ENCODE data around the gene CDH23. TPM values are rescaled to one million over a fixed set of nuclear protein-coding genes. Genes with fewer than 3 reads are reported as not detected.
A peak's percentile ranks its signal among the peaks of the same experiment; 100 is the strongest.

CDH23 gene
- total and polyA plus RNA-seq, 9 of the 15 experiments (the other 6 are each of a cell fraction or from before 2014, with no cell fraction given) = 0.18 to 1.2 (median 0.47) TPM

GRCh38 chr10:71613261-71613777, 216.6 kb downstream of the CDH23 start:
- Histone ChIP-seq H3K4me2 (ENCODE audit: insufficient read depth, low read length) (peak overlapping the region; percentile 54), H3K9me1 (ENCODE audit: control insufficient read depth, insufficient read depth, low read length) (no peaks in the 10 kb centered on the region), H3K9ac (ENCODE audit: insufficient read depth in 1 of 2, low read depth in 2 of 2, low read length in 2 of 2) (peak overlapping the region; percentile 40 to 78; a peak in 2 of 4 replicates), H2AFZ (ENCODE audit: low read depth, low read length) (peak overlapping the region; percentile 95), H3K36me3 (ENCODE audit: control insufficient read depth, insufficient read depth, low read length) (no peaks in the 10 kb centered on the region), H3K4me3 (no peak overlapping the region), H3K4me1 (replicated peaks in 1 of 2; ENCODE audit: control insufficient read depth in 2 of 2, insufficient read depth in 2 of 2, low read length in 2 of 2) (peaks cover 16 to 33% of the 10 kb centered on the region in 2 experiments), H3K27me3 (ENCODE audit: control insufficient read depth in 2 of 2, insufficient read depth in 2 of 2, low read length in 2 of 2) (no peaks in the 10 kb centered on the region), H3K9me3 (replicated peaks; ENCODE audit: control insufficient read depth, insufficient read depth, low read depth, low read length) (no peaks in the 10 kb centered on the region), H3K79me2 (ENCODE audit: control insufficient read depth, insufficient read depth, low read length) (no peaks in the 10 kb centered on the region), H4K20me1 (replicated peaks; ENCODE audit: control insufficient read depth, insufficient read depth, low read length) (no peaks in the 10 kb centered on the region), H3K27ac (ENCODE audit: extremely low read depth, low read depth, low read length) (peak overlapping the region; percentile 61)
- DNase-seq (ENCODE audit: extremely low read depth in 1 of 4, low spot score in 3 of 4) = peak; percentile 49 to 80 (median 60)
- in situ Hi-C loops (cut with MboI) (no loop called here), intact Hi-C loops (cut with micrococcal nuclease) (loop anchor here (5.0 kb wide), 1 partner anchor 34 kb away; no protein-coding TSS in a partner anchor)
- no TSS peak for BruUV-seq (replicated peaks)
- POLR2A ChIA-PET = interaction anchor here (0.6 to 2.1 kb wide), 11 partner anchors 10 to 255 kb away, joined by 3 to 11 read pairs (median 4); no protein-coding TSS in a partner anchor
- CTCF ChIA-PET (ENCODE audit: low intra/inter-chr PET ratio) = no interaction called here
- WGBS (ENCODE audit: insufficient coverage, low coverage, missing lambda C conversion rate) = 22% methylated on average over 2 of the region's 2 CpGs
- ATAC-seq = peak; percentile 78
- FAIRE-seq = peak; percentile 88
- TF ChIP-seq, protein P1, sequence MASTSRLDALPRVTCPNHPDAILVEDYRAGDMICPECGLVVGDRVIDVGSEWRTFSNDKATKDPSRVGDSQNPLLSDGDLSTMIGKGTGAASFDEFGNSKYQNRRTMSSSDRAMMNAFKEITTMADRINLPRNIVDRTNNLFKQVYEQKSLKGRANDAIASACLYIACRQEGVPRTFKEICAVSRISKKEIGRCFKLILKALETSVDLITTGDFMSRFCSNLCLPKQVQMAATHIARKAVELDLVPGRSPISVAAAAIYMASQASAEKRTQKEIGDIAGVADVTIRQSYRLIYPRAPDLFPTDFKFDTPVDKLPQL (IDR thresholded peaks at IDR 0.05; ENCODE audit: extremely low read depth, insufficient read length) = no peak
- TF ChIP-seq, protein P2, sequence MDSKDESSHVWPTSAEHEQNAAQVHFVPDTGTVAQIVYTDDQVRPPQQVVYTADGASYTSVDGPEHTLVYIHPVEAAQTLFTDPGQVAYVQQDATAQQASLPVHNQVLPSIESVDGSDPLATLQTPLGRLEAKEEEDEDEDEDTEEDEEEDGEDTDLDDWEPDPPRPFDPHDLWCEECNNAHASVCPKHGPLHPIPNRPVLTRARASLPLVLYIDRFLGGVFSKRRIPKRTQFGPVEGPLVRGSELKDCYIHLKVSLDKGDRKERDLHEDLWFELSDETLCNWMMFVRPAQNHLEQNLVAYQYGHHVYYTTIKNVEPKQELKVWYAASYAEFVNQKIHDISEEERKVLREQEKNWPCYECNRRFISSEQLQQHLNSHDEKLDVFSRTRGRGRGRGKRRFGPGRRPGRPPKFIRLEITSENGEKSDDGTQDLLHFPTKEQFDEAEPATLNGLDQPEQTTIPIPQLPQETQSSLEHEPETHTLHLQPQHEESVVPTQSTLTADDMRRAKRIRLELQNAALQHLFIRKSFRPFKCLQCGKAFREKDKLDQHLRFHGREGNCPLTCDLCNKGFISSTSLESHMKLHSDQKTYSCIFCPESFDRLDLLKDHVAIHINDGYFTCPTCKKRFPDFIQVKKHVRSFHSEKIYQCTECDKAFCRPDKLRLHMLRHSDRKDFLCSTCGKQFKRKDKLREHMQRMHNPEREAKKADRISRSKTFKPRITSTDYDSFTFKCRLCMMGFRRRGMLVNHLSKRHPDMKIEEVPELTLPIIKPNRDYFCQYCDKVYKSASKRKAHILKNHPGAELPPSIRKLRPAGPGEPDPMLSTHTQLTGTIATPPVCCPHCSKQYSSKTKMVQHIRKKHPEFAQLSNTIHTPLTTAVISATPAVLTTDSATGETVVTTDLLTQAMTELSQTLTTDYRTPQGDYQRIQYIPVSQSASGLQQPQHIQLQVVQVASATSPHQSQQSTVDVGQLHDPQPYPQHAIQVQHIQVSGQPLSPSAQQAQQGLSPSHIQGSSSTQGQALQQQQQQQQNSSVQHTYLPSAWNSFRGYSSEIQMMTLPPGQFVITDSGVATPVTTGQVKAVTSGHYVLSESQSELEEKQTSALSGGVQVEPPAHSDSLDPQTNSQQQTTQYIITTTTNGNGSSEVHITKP (IDR thresholded peaks at IDR 0.05; ENCODE audit: partially characterized antibody) = peak; percentile 7
- TF ChIP-seq ZNF830 (CRISPR knock-in tag; IDR thresholded peaks at IDR 0.05) = no peak
- no peak for TF ChIP-seq NR4A1 (CRISPR knock-in tag; IDR thresholded peaks at IDR 0.05)
- 0 out of 2 replicates have a peak, but pooled peaks have one; percentile 65 for TF ChIP-seq NR4A1 (tag; IDR thresholded peaks at IDR 0.05)
- TF ChIP-seq DMBX1 (CRISPR knock-in tag; IDR thresholded peaks at IDR 0.05; ENCODE audit: borderline replicate concordance) = peak; percentile 55; the same call in 1 of the 2 replicates
- TF ChIP-seq ZNF282 (CRISPR knock-in tag; IDR thresholded peaks at IDR 0.05) = no peak
- peak; percentile 81 for TF ChIP-seq ZNF592 (IDR thresholded peaks at IDR 0.05)
- no peak for TF ChIP-seq ZFP30 (CRISPR knock-in tag; IDR thresholded peaks at IDR 0.05; ENCODE audit: borderline replicate concordance)
- TF ChIP-seq ZNF316 (IDR thresholded peaks at IDR 0.05) = peak; percentile 79
- no peak for TF ChIP-seq ZNF324 (CRISPR knock-in tag; IDR thresholded peaks at IDR 0.05)
- peak; percentile 40; the same call in 1 of the 2 replicates for TF ChIP-seq CTBP1 (IDR thresholded peaks at IDR 0.05; ENCODE audit: borderline replicate concordance)
- TF ChIP-seq HDGF (IDR thresholded peaks at IDR 0.05) = no peak
- TF ChIP-seq DPF2 (IDR thresholded peaks at IDR 0.05) = peak; percentile 46; the same call in 1 of the 2 replicates
- 0 out of 2 replicates have a peak, but pooled peaks have one; percentile 38 for TF ChIP-seq MEF2D (tag; conservative IDR thresholded peaks at IDR 0.05; ENCODE audit: low read depth)
- TF ChIP-seq MAFK (IDR thresholded peaks at IDR 0.05; ENCODE audit: low read length) = peak; percentile 68; the same call in 1 of the 2 replicates
